ENCODE measurements around the gene TSGA10IP. TPM values are rescaled to one million over a fixed set of nuclear protein-coding genes. Genes with fewer than 3 reads are reported as not detected.

TSGA10IP gene
- total and polyA plus RNA-seq, 10 of the 15 experiments (the other 5 are each of a cell fraction or from before 2014, with no cell fraction given): not detected

DNA sequence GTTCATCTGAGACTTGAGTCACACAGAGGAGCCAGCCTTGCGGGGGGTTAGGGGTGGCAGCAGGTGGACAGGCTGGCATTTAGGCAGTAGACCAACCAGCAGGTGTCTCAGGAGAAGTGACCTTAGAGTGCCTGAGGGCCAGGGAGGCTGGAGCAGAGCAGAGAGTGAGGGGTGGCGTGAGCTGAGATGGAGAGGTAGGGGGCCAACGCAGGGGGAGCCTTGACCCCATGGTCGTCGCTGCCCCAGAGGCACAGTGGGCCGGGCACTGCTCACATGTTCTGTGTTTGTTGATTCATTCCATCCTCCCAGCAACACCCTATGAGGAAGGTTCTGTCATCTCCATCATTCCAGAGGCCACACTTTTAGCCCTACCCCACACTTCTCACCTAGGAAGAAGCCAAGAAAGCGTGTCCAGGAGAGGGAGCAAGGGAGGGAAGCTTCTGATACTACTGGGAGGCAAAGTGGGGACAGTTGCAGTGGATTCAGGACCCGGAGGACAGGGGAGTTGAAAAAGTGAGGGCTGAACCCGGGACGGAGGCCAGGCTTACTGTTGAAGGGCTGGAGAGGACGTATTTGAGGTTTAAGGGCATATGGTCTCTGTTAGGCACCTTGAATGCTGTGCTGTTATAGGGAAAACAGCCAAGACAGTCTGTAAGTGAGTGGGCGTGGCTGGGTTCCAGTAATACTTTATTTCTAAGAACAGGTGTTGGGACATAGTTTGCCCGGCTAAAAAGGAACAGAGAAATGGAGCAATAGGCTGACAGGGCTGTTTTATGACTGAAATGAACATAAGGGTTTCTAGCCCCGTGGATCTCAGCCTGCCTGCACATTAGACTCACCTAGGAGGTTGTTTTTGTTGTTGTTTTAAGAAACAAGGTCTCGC is 23.6 kb downstream of the TSGA10IP start:
- peaks cover 6% of the 10 kb centered on the region for H3K79me2 ChIP-seq (ENCODE audit: control insufficient read depth, insufficient read depth, low read length)
- no peak overlapping the region for H3K4me2 ChIP-seq (ENCODE audit: control insufficient read depth, insufficient read depth)
- ChIA-PET RAD21 (ENCODE audit: unreplicated experiment) (no interaction called here), SMC1A (ENCODE audit: uncharacterized antibody, unreplicated experiment) (no interaction called here), POLR2A (interaction anchor here (1.0 kb wide), 1 partner anchor 41 kb away, joined by 7 read pairs; no protein-coding TSS in a partner anchor), CTCF (interaction anchor here (0.5 to 1.2 kb wide), 2 partner anchors 84 to 764 kb away, joined by 3 to 5 read pairs; no protein-coding TSS in a partner anchor)
- no peaks in the 10 kb centered on the region; the same call in 1 of the 2 replicates for H4K20me1 ChIP-seq (ENCODE audit: control insufficient read depth, insufficient read depth)
- no peak overlapping the region for H3K27ac ChIP-seq (ENCODE audit: control insufficient read depth, insufficient read depth)
- TF ChIP-seq ZZZ3 (IDR thresholded peaks at IDR 0.05; ENCODE audit: control insufficient read depth, insufficient read length, low read depth) (no peak), TARDBP (IDR thresholded peaks at IDR 0.05; ENCODE audit: borderline replicate concordance) (no peak), JUND (IDR thresholded peaks at IDR 0.05; ENCODE audit: low read depth, low read length) (no peak), BACH1 (IDR thresholded peaks at IDR 0.05; ENCODE audit: borderline replicate concordance) (no peak), CHD2 (IDR thresholded peaks at IDR 0.05; ENCODE audit: borderline replicate concordance, low read depth, low read length) (no peak), ATF7 (IDR thresholded peaks at IDR 0.05; ENCODE audit: low read depth) (no peak), SMC3 (IDR thresholded peaks at IDR 0.05; ENCODE audit: borderline replicate concordance, low read length) (no peak)
- 81% methylated on average over 15 of the region's 15 CpGs for WGBS (ENCODE audit: insufficient coverage, insufficient replicate concordance, low lambda C conversion rate, missing lambda C conversion rate)
- H3K9me3 ChIP-seq (replicated peaks; ENCODE audit: control insufficient read depth, insufficient read depth, low read length): no peaks in the 10 kb centered on the region
- FAIRE-seq (no peak), DNase-seq (ENCODE audit: low read depth, low spot score) (no peak), ATAC-seq (no peak)
- H3K4me3 ChIP-seq: no peak overlapping the region
- no peaks in the 10 kb centered on the region for H3K4me1 ChIP-seq (ENCODE audit: control insufficient read depth, insufficient read depth, low read length)
- H2AFZ ChIP-seq (ENCODE audit: control insufficient read depth, low read depth, low read length): no peak overlapping the region
- intact Hi-C loops (cut with micrococcal nuclease; ENCODE audit: unreplicated experiment) (no loop called here), in situ Hi-C loops (cut with MboI) (no loop called here)
- H3K36me3 ChIP-seq (ENCODE audit: control insufficient read depth in 2 of 2, insufficient read depth in 2 of 2, low read length in 1 of 2): peaks cover 33 to 35% of the 10 kb centered on the region in 2 experiments; a peak in 3 of 4 replicates
- H3K9ac ChIP-seq (ENCODE audit: control insufficient read depth, insufficient read depth, low read length): no peak overlapping the region
- H3K27me3 ChIP-seq (replicated peaks in 1 of 2; ENCODE audit: control insufficient read depth in 2 of 2, insufficient read depth in 2 of 2, low read length in 1 of 2): no peaks in the 10 kb centered on the region
- BruUV-seq (replicated peaks): no TSS peak
